SH-SY5Y (cell line): Measurements from ENCODE around the gene GLI2.

ENCODE experiments used
- GATA2 ChIP-seq: IDR thresholded peaks from 2 replicates; pipeline ENCODE4 v1.6.1; 2011; ENCODE audit warnings: mild to moderate bottlenecking, low read depth, low read length
- GATA3 ChIP-seq: IDR thresholded peaks from 2 replicates; pipeline ENCODE4 v1.6.1; 2011; ENCODE audit warnings: low read depth, mild to moderate bottlenecking, low read length, moderate library complexity

DNA sequence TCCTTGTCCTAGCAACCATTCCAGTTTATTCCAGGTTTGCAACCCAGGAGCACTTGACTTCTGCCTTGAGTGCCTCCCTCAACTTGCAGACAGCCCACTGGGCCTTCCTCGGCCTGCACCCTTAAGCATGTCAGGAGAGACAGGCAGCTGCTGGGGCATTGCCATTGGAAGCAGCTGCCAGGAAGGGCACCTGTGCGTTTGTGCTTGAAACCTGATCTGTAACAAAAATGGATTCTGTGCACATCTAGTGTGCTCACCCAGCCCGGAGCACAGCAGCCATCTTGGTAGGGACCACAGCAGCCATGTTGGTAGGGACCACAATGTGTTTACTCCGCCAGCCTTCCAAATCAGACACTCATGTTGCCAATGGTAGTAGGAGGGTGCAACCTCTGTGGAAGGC, 44.3 kb upstream of the GLI2 start:
- TF ChIP-seq GATA2, result no peak
- no peak for TF ChIP-seq GATA3
